GM18520 (cell line): ENCODE data around the gene TRIM72.
A peak's percentile ranks its signal among the peaks of the same experiment; 100 is the strongest.
"Not testable (repeated sequence)": the region's sequence is repeated elsewhere in the genome, so short reads cannot be mapped to it uniquely, and the experiment has no call there.

Experiments used
- ATAC-seq: cut with Tn5 transposase; IDR thresholded peaks from one replicate; pipeline ENCODE4 v1.9.1; 2021; ENCODE audit not compliant: unreplicated experiment

TRIM72 gene

DNA sequence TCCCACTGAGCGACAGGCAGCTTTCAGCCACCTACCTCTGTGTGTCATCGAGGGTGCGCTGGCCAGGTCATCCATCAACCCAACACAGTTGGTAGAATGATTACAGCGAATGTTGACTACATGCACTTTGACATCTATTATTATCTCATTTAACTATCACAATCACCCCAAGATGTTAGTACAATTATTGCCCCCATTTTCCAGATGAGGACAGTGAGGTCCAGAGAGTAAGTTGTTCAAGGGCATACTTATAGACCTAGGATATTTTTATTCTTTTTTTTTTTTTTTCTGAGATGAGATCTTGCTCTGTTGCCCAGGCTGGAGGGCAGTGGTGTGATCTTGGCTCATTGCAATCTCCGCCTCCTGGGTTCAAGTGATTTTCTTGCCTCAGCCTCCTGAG, 37.5 kb downstream of the TRIM72 start:
- ATAC-seq = no peak

DNA sequence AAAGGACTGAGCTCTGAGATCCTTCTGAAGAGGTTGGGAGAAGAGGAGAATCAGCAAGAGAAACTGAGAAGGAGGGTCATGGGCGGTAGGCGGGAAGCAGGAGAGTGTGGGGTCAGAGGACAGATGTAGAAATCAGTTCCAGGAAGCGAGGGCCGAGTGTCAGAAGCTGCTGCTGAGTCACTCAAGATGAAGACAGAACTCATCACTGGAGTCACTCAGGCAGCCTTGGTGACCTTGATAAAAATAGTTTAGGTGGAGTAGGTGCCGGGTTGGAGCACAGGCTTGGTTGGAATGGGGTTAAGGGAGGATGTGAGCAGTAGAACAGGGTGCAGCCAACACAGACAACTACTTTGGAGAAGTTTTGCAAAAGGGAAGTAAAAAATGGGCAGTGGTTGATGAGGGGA, 39.7 kb downstream of the TRIM72 start:
- ATAC-seq = no peak

DNA sequence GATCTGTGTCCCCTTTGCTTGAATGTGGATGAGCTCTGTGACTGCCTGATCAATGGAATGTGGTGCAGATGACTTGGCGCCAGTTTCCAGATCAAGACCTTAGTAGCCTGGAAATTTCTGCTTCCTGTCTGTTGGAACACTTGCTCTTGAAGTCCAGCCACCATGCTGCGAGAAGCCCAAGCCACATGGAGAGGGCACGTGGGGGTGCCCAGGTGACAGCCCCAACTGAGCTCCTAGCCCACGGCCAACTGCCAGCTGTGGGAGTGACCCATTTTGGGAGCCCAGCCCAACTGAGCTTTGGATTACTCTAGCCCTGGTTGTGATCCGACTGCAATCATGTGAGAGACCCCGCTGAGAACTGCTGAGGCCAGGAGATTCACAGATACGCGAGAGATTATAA, 42.5 kb downstream of the TRIM72 start:
- ATAC-seq = no peak

DNA sequence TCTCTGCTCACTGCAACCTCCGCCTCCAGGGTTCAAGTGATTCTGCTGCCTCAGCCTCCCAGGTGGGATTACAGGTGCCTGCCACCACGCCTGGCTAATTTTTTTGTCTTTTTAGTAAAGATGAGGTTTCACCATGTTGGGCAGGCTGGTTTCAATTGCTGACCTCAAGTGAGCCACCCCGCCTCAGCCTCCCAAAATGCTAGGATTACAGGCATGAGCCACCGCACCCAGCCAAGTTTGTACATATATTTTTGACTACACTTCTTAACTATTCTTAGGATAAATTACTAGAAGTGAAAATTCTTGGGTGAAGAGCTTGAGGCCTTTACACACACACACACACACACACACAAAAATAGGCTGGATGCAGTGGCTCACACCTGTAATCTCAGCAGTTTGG, 44.4 kb downstream of the TRIM72 start:
- no peak for ATAC-seq

DNA sequence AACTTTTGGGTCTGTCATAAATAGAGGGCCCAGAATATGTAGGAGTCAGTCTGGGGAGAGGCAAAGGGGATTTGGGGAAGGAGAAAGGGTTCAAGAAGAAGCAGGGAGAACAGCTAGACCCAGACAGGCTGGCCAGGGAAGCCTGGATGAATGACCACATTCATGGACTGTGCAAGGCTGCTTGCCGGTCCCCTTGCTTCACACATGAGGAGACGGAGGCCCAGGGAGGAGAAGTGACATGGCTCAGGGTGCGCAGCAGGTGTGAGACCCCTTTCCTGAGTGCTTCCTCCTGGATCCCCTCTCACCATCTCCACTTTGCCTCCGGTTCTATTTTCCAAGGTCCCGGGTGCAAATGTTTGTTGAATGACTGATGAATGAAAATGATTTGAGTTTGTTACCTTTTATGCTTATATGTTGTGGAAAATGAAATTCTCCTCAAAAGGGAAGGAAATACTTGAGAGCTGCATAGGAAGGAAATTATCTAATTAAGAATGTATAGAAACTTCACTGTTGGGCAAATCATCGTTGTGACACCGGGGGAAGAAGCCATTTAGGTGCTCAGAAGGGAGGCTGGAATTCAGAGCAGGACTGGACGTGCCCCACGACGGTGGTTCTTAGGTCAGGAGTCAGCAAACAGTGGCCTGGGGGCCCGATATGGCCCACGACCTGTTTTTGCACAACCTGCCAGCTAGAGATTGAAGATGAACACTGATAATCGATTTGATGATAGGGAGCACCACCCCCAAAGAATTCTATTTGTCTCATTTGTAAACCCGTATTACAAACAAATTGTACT, 46.4 kb downstream of the TRIM72 start:
- ATAC-seq = no peak

DNA sequence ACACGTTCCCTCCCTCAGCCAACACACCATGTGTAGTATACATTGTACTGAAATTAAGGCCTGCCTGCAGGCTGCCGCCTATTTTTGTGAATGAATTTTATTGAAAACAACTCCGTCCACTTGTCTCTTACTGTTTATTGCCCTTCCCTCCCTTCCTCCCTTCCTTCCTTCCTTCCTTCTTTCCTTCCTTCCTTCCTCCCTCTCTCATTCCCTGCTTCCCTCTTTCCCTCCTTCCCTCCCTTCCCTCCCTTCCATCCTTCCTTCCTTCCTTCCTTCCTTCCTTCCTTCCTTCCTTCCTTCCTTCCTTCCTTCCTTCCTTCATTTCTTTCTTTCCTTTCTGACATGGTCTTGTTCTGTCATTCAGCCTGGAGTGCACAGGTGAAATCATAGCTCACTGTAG, 48.2 kb downstream of the TRIM72 start:
- no peak for ATAC-seq

DNA sequence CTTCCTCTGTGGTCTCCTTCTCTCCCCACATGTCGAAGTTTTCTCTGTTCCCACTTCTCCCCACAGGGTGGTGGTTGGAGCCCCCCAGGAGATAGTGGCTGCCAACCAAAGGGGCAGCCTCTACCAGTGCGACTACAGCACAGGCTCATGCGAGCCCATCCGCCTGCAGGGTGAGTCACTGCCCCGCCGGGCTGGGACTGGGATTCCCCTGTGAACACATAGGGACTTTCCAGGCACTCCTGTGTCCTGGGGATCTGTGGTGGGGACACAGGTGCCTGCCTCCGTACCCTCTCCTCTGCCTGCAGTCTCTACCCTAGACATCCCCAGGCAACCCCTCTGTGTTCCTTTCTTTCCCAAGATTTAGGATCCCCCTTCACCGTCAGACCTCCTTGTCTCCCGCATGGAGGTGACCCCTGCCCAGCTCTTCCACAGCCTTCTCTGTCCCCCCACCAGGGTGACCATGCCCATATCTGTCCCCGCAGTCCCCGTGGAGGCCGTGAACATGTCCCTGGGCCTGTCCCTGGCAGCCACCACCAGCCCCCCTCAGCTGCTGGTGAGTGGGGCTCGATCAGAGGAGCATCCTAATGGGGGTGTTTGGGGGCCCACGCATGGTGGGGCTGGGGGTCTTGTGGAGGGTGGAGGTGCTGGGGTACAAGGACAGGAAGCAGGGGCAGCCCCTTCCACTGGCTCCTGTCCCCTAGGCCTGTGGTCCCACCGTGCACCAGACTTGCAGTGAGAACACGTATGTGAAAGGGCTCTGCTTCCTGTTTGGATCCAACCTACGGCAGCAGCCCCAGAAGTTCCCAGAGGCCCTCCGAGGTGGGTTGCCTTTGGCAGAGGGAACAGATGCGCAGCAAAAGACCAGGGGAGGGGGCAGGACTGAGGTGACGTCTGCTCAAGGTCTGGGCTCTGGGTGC, 51.7 kb downstream of the TRIM72 start:
- ATAC-seq = peak; percentile 94

DNA sequence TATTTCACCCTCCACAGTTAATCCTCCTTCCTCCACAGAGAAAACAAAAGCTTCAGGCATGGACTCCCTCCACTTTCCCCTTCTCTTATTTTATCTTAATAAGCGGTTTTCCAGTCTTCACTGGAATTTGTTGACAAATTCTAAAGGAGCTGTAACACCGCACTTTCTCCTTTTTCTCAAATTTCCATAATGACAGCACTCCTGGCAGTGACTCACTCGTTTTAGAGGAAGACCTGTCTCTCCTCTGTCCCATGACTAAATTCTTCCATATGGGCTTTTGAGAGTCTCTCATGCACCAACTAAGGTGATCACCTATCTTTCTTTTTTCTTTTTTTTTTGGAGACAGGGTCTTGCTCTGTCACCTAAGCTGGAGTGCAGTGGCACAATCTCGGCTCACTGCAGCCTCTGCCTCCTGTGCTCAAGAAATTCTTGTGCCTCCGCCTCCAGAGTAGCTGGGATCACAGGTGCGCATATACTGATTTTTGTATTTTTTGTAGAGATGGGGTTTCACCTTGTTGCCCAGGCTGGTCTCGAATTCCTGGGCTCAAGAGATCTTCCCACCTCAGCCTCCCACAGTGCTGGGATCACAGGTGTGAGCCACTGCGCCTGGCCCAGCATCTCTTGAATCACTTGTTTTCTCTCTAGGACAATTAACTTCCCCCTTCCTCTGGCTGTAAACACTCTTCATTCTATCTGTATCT, 53.6 kb downstream of the TRIM72 start:
- no peak for ATAC-seq

DNA sequence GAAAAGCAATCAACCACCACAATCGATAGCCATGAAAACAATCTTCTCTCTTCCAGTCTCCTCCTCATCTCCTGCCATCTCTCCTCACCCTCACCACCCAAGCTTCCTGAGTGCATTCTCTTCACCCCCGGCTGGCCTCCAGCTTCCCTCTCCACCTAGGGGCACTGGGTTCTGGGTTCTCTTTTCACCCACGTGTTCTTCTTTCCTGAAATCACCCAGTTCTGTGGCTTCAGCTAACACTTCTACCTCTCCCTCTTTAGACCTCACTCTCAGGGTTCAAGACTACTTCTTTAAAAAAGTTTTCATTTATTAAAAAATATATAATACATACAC, 54.1 kb downstream of the TRIM72 start:
- no peak for ATAC-seq

DNA sequence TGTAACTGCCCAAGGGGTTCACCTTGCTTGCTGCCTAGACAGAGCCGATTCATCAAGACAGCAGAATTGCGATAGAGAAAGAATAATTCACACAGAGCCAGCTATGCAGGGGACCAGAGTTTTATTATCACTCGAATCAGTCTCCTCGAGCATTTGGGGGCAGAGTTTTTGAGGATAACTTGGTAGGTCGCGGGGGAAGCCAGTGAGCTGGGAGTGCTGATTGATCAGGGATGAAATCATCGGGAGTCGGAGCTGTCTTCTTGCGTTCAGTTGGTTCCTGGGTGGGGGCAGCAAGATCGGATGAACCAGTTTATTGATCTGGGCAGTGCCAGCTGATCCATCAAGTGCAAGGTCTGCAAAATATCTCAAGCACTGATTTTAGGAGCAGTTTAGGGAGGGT, 55.0 kb downstream of the TRIM72 start:
- ATAC-seq = no peak

DNA sequence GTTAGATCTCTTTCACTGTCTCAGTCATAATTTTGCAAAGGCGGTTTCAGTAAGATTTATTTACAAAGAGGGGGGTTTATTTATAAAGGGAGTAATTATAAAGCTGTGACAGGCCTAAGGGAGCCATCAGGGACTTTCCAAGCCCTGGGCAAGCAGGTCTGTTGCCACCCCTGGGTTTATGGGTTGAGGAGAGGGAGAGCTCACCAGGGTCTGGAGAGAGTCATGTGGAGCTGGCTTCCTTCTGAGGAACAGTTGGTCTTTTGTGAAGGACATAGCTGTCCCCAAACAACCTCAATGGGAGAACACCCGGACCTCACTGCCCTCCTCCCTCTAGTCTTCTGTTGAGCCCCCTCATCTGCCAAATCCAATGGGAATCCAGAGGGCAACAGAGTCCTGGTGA, 55.6 kb downstream of the TRIM72 start:
- no peak for ATAC-seq

DNA sequence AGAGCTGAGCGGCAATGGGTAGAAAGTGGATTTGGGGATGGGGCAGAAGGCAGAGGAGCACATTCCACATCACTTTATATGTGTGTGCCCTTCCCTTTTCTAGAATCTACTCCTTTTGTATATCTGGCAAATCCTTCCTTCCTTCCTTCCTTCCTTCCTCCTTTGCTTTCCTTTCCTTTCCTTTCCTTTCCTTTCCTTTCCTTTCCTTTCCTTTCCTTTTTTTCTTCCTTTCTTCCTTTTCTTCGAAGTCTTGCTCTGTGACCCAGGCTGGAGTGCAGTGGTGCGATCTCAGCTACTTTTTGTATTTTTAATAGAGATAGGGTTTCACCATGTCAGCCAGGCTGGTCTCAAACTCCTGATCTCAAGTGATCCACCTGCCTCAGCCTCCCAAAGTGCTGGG, 56.1 kb downstream of the TRIM72 start:
- not testable (repeated sequence) for ATAC-seq

DNA sequence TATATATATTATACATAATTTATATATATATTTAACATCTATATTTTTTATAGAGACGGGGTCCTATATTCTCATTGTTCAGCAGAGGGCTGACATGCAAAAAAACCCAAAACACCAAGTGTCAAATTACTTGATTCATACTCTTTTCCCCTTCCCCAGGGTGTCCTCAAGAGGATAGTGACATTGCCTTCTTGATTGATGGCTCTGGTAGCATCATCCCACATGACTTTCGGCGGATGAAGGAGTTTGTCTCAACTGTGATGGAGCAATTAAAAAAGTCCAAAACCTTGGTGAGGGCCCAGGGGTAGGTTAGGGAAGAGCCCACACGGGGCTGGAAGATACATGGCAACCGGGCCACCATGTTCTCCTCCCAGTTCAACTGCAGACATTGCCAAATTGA, 56.9 kb downstream of the TRIM72 start:
- no peak for ATAC-seq

DNA sequence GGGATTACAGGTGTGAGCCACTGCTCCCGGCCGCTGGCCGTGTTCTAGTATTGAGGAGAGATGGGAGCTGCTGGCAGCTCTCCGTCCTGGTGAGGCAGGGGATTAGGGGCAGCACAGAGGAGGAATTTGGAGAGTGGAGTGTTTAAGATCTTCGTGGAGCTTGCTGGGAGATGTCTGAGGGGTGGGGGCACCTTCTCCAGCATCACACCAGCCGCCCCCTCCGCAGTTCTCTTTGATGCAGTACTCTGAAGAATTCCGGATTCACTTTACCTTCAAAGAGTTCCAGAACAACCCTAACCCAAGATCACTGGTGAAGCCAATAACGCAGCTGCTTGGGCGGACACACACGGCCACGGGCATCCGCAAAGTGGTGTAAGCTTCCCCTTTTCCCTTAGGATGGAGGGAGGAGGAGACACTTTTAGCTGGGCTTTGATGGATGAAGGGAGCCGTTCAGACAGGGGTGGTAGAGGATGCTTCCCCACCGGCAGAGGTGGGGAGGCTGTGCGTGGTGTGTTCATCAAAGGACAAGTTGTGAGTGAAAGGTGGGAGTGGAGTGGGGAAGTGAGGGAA, 57.8 kb downstream of the TRIM72 start:
- ATAC-seq = no peak

DNA sequence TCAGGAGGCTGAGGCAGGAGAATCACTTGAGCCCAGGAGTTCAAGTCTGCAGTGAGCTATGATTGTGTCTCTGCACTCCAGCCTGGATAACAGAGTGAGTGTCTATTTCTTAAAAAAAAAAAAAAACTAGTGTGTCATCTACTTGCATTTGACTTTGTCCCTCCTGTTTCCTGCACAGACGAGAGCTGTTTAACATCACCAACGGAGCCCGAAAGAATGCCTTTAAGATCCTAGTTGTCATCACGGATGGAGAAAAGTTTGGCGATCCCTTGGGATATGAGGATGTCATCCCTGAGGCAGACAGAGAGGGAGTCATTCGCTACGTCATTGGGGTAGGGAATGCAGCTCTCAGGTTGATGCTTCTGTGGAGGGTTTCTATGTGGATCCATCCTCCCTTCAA, 59.3 kb downstream of the TRIM72 start:
- ATAC-seq = no peak

DNA sequence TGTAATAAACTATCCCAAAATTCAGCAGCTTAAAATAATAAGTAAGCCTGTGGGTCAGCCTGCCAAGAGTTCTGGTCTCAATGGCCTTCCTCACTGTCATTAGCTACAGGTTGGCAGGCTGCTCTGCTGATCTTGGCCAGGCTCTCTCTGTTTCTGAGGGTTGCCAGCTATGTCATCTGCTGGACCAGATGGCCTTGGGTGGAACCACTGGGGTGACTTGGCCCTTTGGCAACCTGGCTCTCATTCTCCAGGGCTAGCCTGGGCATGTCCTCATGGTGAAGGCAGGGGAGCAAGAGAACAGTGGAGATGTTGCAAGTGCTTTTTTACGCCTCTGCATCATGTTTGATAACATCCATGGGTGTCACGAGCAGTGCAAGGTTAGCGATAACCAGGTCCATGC, 59.8 kb downstream of the TRIM72 start:
- ATAC-seq = no peak

DNA sequence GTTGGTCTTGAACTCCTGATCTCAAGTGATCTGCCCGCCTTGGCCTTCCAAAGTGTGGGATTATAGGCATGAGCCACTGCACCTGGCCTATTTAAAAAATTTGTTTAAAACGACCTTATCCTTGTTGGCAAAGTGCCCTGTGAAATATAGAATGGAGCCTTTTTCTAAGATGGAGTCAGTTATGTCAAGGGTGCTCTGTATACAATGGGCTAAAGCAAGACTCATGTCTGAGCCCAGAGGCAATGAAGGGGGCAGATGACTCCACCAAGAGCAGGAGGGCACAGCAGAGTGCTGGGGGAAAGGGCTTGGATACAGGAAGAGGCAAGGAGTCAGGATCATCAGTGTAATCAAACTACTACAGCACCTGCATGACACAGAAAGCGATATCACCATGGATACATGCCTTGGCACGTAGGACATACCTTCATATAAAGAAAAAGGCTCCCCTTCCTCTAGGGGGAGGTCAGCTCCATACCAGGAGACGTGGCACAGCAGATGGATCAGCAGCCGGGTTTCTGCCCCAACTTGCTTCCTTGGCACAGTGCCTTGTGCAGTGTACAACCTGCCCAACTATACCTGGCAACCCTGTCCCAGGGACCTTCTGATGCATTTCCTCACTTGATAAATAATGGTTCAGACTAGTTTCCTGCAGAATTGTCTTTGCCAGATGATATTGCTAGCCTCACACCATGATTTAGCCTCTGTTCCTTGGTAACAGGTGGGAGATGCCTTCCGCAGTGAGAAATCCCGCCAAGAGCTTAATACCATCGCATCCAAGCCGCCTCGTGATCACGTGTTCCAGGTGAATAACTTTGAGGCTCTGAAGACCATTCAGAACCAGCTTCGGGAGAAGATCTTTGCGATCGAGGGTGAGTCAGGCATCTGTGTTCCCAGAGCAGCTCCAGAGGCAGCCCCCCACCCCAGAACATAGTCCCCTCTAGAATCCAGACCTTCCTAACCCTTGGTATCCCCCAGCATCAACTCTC, 61.2 kb downstream of the TRIM72 start:
- ATAC-seq = no peak

DNA sequence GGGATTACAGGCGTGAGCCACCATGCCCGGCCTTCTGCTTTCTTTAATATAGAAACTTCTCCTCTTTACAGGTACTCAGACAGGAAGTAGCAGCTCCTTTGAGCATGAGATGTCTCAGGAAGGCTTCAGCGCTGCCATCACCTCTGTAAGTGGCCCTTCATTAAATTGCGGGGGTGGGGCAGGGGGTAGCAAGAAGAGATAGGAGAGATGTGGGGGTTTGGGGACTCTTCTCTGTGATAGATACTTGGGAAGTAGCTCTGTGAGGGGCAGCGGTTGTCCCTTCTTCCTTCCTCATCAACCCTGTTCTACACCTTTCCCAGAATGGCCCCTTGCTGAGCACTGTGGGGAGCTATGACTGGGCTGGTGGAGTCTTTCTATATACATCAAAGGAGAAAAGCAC, 62.7 kb downstream of the TRIM72 start:
- ATAC-seq = no peak

DNA sequence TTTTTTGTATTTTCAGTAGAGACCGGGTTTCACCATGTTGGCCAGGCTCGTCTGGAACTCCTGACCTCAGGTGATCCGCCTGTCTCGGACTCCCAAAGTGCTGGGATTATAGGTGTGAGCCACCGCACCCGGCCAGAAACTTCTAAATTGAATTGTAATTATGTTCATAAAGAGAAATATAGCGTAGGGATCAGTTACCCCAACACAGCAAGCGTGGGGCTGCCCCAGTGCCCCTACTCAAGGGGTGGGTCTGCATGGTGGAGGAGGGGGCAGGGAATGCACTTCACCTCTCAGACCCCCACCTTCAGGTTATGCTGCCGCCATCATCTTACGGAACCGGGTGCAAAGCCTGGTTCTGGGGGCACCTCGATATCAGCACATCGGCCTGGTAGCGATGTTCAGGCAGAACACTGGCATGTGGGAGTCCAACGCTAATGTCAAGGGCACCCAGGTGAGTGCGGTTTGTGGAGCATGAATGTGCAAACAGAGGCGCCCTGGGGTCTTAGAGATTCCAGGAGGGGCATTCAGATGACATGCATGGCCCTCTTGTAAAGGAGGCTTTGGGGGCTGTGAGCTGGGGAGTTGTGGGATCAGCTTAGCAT, 63.8 kb downstream of the TRIM72 start:
- no peak for ATAC-seq

DNA sequence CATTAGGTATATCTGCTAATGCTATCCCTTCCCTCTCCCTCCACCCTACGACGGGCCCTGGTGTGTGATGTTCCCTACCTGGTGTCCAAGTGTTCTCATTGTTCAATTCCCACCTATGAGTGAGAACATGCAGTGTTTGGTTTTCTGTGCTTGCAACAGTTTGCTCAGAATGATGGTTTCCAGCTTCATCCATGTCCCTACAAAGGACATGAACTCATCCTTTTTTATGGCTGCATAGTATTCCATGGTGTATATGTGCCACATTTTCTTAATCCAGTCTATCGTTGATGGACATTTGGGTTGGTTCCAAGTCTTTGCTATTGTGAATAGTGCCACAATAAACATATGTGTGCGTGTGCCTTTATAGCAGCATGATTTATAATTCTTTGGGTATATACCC, 64.9 kb downstream of the TRIM72 start:
- ATAC-seq = not testable (repeated sequence)
